Measurements from ENCODE around the gene NTNG1. TPM values are rescaled to one million over a fixed set of nuclear protein-coding genes. Genes with fewer than 3 reads are reported as not detected.

NTNG1 gene
- total RNA-seq, 1 donor from 2014 or later = 3.2 TPM

DNA sequence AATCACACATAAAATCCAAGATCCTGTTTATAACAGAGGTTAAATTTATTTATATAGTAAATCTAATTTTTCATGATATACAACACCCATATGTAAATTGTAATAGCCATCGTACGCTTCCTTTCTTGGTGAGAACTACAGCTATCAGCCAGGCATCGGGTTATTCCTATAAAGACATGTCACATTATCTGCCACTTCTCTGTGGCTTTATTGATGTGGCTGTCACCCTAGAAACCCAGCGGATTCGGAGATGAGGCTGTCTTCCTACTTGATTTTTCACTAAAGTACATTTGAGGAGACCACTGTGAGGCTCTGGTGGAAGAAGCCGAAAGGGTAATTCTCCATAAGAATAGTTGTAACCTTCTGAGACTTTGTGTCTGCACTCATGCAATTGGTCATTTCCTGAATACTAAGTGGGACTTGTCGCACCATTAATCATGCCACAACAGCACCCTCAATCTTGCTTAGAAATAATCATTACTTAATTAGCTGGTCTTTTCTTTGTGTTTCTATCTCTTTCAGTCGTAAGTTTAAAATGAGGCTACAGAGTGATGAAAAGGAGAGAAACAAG lies 106.0 kb downstream of the NTNG1 start:
- TF ChIP-seq, protein P1, sequence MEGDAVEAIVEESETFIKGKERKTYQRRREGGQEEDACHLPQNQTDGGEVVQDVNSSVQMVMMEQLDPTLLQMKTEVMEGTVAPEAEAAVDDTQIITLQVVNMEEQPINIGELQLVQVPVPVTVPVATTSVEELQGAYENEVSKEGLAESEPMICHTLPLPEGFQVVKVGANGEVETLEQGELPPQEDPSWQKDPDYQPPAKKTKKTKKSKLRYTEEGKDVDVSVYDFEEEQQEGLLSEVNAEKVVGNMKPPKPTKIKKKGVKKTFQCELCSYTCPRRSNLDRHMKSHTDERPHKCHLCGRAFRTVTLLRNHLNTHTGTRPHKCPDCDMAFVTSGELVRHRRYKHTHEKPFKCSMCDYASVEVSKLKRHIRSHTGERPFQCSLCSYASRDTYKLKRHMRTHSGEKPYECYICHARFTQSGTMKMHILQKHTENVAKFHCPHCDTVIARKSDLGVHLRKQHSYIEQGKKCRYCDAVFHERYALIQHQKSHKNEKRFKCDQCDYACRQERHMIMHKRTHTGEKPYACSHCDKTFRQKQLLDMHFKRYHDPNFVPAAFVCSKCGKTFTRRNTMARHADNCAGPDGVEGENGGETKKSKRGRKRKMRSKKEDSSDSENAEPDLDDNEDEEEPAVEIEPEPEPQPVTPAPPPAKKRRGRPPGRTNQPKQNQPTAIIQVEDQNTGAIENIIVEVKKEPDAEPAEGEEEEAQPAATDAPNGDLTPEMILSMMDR (IDR thresholded peaks at IDR 0.05; ENCODE audit: unreplicated experiment) = no peak
- no peaks in the 10 kb centered on the region for H3K9me3 Mint-ChIP-seq (ENCODE audit: unreplicated experiment)
- no peaks in the 10 kb centered on the region for H3K36me3 Mint-ChIP-seq (ENCODE audit: low read depth, unreplicated experiment)
- H3K27ac Mint-ChIP-seq (ENCODE audit: unreplicated experiment) = no peak overlapping the region
- no peak for DNase-seq (ENCODE audit: low spot score)
- H3K4me3 Mint-ChIP-seq (ENCODE audit: unreplicated experiment) = no peak overlapping the region
- no peaks in the 10 kb centered on the region for H3K27me3 Mint-ChIP-seq (ENCODE audit: unreplicated experiment)
- H3K4me1 Mint-ChIP-seq (ENCODE audit: unreplicated experiment) = peaks cover 19% of the 10 kb centered on the region

DNA sequence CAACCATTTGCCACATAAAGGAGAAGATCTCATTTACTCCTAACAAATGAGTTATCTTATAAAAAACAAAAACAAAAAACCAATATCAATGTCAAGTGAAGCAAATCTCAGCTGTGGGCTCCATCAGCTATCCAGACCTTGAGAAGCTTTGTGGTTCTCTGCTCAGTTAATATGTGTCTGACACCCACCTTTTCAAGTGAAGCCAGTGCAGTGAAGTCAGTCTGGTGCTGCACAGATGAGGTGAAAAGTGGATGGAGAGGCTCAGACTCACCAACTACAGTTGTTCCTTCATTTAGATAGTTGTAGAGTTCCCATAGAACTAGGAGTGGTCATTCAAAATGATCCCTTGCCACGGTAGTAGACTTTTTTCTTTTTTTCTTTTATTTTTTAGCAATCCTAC lies 106.8 kb downstream of the NTNG1 start:
- H3K36me3 Mint-ChIP-seq (ENCODE audit: low read depth, unreplicated experiment) = no peaks in the 10 kb centered on the region
- H3K27me3 Mint-ChIP-seq (ENCODE audit: unreplicated experiment) = no peaks in the 10 kb centered on the region
- H3K4me3 Mint-ChIP-seq (ENCODE audit: unreplicated experiment) = no peak overlapping the region
- DNase-seq (ENCODE audit: low spot score) = no peak
- peaks cover 22% of the 10 kb centered on the region for H3K4me1 Mint-ChIP-seq (ENCODE audit: unreplicated experiment)
- TF ChIP-seq, protein P1 (IDR thresholded peaks at IDR 0.05; ENCODE audit: unreplicated experiment) = no peak
- no peak overlapping the region for H3K27ac Mint-ChIP-seq (ENCODE audit: unreplicated experiment)
- H3K9me3 Mint-ChIP-seq (ENCODE audit: unreplicated experiment) = no peaks in the 10 kb centered on the region

DNA sequence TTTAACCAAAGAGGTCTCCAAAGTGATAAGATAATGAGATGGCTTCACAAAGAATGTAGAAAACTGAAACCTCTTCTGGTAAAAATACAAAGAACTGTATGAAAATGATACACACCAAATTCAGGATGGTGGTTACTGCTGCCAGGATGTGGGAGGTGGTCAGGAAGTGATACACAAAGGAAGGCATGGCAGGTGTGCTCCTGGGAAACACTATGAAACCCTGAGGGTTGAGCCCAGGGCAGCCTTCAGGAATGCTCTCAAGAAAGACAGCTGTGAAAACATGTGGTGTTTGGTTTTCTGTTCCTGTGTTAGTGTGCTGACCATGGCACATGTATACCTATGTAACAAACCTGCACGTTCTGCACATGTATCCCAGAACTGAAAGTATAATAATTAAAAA lies 109.3 kb downstream of the NTNG1 start:
- H3K4me3 Mint-ChIP-seq (ENCODE audit: unreplicated experiment) = no peak overlapping the region
- DNase-seq (ENCODE audit: low spot score) = no peak
- H3K9me3 Mint-ChIP-seq (ENCODE audit: unreplicated experiment) = no peaks in the 10 kb centered on the region
- no peaks in the 10 kb centered on the region for H3K27me3 Mint-ChIP-seq (ENCODE audit: unreplicated experiment)
- no peaks in the 10 kb centered on the region for H3K36me3 Mint-ChIP-seq (ENCODE audit: low read depth, unreplicated experiment)
- TF ChIP-seq, protein P1 (IDR thresholded peaks at IDR 0.05; ENCODE audit: unreplicated experiment) = no peak
- peak overlapping the region; percentile 58 for H3K27ac Mint-ChIP-seq (ENCODE audit: unreplicated experiment)
- H3K4me1 Mint-ChIP-seq (ENCODE audit: unreplicated experiment) = peaks cover 23% of the 10 kb centered on the region

DNA sequence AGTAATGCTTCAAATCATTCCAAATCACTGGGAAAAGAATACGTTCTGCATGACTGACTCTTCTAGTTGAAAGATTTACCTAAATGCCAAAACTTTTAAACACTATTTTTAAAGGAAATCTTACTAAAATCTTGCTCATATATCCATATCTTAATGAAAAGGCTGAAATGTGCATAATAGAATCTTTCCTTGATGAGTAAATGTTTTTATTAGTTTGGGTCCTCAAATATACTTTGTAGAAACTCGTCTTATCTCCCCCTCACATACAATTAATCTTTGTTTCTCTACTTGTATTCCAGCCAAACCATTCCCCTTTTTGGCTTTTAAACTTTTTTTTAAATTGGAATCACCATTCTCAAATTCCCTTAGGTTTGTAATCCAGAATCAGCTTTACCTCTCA lies 110.2 kb downstream of the NTNG1 start:
- no peak overlapping the region for H3K4me3 Mint-ChIP-seq (ENCODE audit: unreplicated experiment)
- no peak for DNase-seq (ENCODE audit: low spot score)
- TF ChIP-seq, protein P1 (IDR thresholded peaks at IDR 0.05; ENCODE audit: unreplicated experiment) = no peak
- H3K27me3 Mint-ChIP-seq (ENCODE audit: unreplicated experiment) = no peaks in the 10 kb centered on the region
- H3K36me3 Mint-ChIP-seq (ENCODE audit: low read depth, unreplicated experiment) = no peaks in the 10 kb centered on the region
- peaks cover 24% of the 10 kb centered on the region for H3K4me1 Mint-ChIP-seq (ENCODE audit: unreplicated experiment)
- no peak overlapping the region for H3K27ac Mint-ChIP-seq (ENCODE audit: unreplicated experiment)
- no peaks in the 10 kb centered on the region for H3K9me3 Mint-ChIP-seq (ENCODE audit: unreplicated experiment)

DNA sequence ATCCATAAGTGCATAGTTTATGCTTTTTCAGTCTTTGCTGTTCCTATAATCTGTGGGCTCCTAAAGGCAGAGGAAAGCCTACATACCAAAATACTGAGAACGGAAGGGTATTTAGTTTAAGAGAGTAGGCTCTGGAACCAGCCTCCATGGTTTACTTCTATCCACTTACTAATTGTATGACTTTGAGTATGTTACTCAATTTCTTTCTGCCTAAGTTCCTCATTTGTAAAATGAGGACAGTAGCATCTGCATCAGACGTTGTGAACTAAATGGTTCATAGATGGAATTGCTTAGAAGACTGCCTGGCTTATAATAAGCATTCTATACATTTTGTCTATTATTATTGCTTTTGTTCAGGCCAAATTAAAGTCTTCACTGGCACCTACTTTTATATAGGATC lies 111.0 kb downstream of the NTNG1 start:
- TF ChIP-seq, protein P1 (IDR thresholded peaks at IDR 0.05; ENCODE audit: unreplicated experiment) = no peak
- Mint-ChIP-seq H3K27ac (ENCODE audit: unreplicated experiment) (no peak overlapping the region), H3K4me1 (ENCODE audit: unreplicated experiment) (peaks cover 29% of the 10 kb centered on the region), H3K27me3 (ENCODE audit: unreplicated experiment) (peaks cover 1% of the 10 kb centered on the region), H3K9me3 (ENCODE audit: unreplicated experiment) (no peaks in the 10 kb centered on the region), H3K4me3 (ENCODE audit: unreplicated experiment) (no peak overlapping the region), H3K36me3 (ENCODE audit: low read depth, unreplicated experiment) (no peaks in the 10 kb centered on the region)
- DNase-seq (ENCODE audit: low spot score) = no peak
